Ovary (tissue), 9 donors: Measurements from ENCODE around the gene CMTM5. TPM values are rescaled to one million over a fixed set of nuclear protein-coding genes. Genes with fewer than 3 reads are reported as not detected.

ENCODE experiments used
- DNase-seq, 5 donors: peaks; one replicate each; pipeline ENCODE4 v3.0.0-alpha.2; 2019 to 2020
- H3K27ac ChIP-seq, 2 donors: fragments of 200-600 bp; one replicate each; pipeline versions ENCODE4 v1.5.1 to v1.8.0; 2019 to 2022
- H3K27me3 ChIP-seq: fragments of 200-600 bp; one replicate; pipeline ENCODE4 v1.8.0; 2022
- H3K36me3 ChIP-seq: fragments of 200-600 bp; sonication (generic); one replicate; pipeline ENCODE4 v1.5.1; 2019
- H3K4me1 ChIP-seq: one replicate; pipeline ENCODE4 v1.8.1; 2013; ENCODE audit warnings: mild to moderate bottlenecking, moderate library complexity; ENCODE audit not compliant: insufficient read depth
- H3K4me3 ChIP-seq: fragments of 200-600 bp; sonication (generic); one replicate; pipeline ENCODE4 v1.5.1; 2017
- H3K9me3 ChIP-seq, 2 donors: fragments of 200-600 bp in 1 of 2; sonication (generic) in 1 of 2; one replicate each; pipeline versions ENCODE4 v1.5.1 to v1.8.1; 2013 to 2019; ENCODE audit warnings: mild to moderate bottlenecking in 1 of 2, moderate library complexity in 1 of 2
- CTCF ChIP-seq, 3 donors: fragments of 450-650 bp in 2 of 3; fragments of 200-600 bp in 1 of 3; IDR thresholded peaks; one replicate each; pipeline versions ENCODE4 v1.5.1 to v1.8.0; 2016 to 2022; ENCODE audit warnings: antibody characterized with exemption in 3 of 3, mild to moderate bottlenecking in 1 of 3
- EP300 ChIP-seq: sonication (generic); formaldehyde crosslinking; IDR thresholded peaks from one replicate; pipeline ENCODE4 v1.6.1; 2017; ENCODE audit warnings: antibody characterized with exemption
- POLR2A ChIP-seq: fragments of 450-650 bp; IDR thresholded peaks from one replicate; pipeline ENCODE4 v1.6.1; 2017; ENCODE audit warnings: antibody characterized with exemption, mild to moderate bottlenecking, moderate library complexity
- WGBS, 3 donors: extraction: QIAGEN DNeasy Blood & Tissue Kit in 1 of 3; methylation state at CpG; one replicate each; pipeline versions ENCODE4 v1.1.5 to v1.1.7; 2013 to 2017; 5-methylcytosine and 5-hydroxymethylcytosine counted together
- intact Hi-C, 4 donors: fragments of 100-400 bp; cut with DNase I; formaldehyde crosslinking; loops; one replicate each; pipeline versions ENCODE4 v1.11.0 to v1.15.1; 2022 to 2023
- polyA plus RNA-seq, 2 donors: library from polyadenylated mRNA; stranded (reverse); fragments of 200-250 nt in 1 of 2; fragments of 350-450 nt in 1 of 2; fragmentation: Illumina TruSeq in 1 of 2; extraction: RNeasy Lipid Tissue Mini Kit (QIAGEN cat#74804) in 1 of 2; gene quantifications; one replicate each; pipeline ENCODE4 v1.2.3, GENCODE V29; 2013 to 2014
- total RNA-seq, 7 donors: library from RNA; depleted of rRNA in 2 of 7; stranded (reverse); fragments of >200 nt in 2 of 7; fragmentation: NEBNext Ultra II Directional in 3 of 7; extraction: Animal tissue kit (Norgen Biotek cat#: 25700) in 3 of 7; gene quantifications; one replicate each; pipeline versions ENCODE4 v1.1.0 to v1.2.4, GENCODE V29; 2016 to 2023
- donor health status: DM: no; HTN: no; CAD: no; lungs with moderate emphysema.
- donor health status: DM: no; HTN: no; CAD: no.
- donor health status: Bipolar disorder and iron deficiency.
- donor health status: DM: yes; HTN: yes; CAD: no.
- donor health status: DM: no; HTN: no; CAD: no.
- donor health status: DM: yes; HTN: yes; CAD: no.

The CMTM5 gene
- total and polyA plus RNA-seq, 9 donors, result 0.16 to 1.1 (median 0.48) TPM; not detected in 6

- no peak for DNase-seq
- Histone ChIP-seq H3K27ac (no peak overlapping the region), H3K9me3 (no peaks in the 10 kb centered on the region), H3K36me3 (no peaks in the 10 kb centered on the region), H3K27me3 (no peaks in the 10 kb centered on the region), H3K4me3 (no peak overlapping the region), H3K4me1 (no peaks in the 10 kb centered on the region)
- intact Hi-C loops, result loop anchor here (5.0 to 10.0 kb wide), 3 partner anchors 51 to 114 kb away; no protein-coding TSS in a partner anchor
- no peak for TF ChIP-seq POLR2A
- TF ChIP-seq CTCF (IDR thresholded peaks at IDR 0.05), result no peak
- TF ChIP-seq EP300, result no peak
- 76 to 79% (median 77%) methylated on average over 11 of the region's 11 CpGs for WGBS, 3 donors
Measured at GRCh38 chr14:23378612-23379220, 1.9 kb downstream of the CMTM5 start.

GRCh38 chr14:23379366-23380196, 2.7 kb downstream of the CMTM5 start:
- intact Hi-C loops, result loop anchor here (5.0 to 10.0 kb wide), 4 partner anchors 52 to 115 kb away; no protein-coding TSS in a partner anchor
- H3K4me1 ChIP-seq, result no peaks in the 10 kb centered on the region
- DNase-seq, result peak; percentile 28 to 66 (median 58)
- 34 to 42% (median 38%) methylated on average over 12 of the region's 12 CpGs for WGBS, 3 donors
- TF ChIP-seq POLR2A, result no peak
- peak; percentile 59 to 76 (median 63) for TF ChIP-seq CTCF (IDR thresholded peaks at IDR 0.05)
- H3K27ac ChIP-seq, result no peak overlapping the region
- H3K9me3 ChIP-seq, result no peaks in the 10 kb centered on the region
- H3K4me3 ChIP-seq, result no peak overlapping the region
- H3K27me3 ChIP-seq, result no peaks in the 10 kb centered on the region
- H3K36me3 ChIP-seq, result no peaks in the 10 kb centered on the region

GRCh38 chr14:23380197-23380914, 3.5 kb downstream of the CMTM5 start:
- H3K9me3 ChIP-seq, result no peaks in the 10 kb centered on the region
- H3K4me3 ChIP-seq, result no peak overlapping the region
- 37 to 54% (median 47%) methylated on average over 16 of the region's 16 CpGs for WGBS, 3 donors
- H3K4me1 ChIP-seq, result no peaks in the 10 kb centered on the region
- H3K27ac ChIP-seq, result no peak overlapping the region
- TF ChIP-seq EP300 (no peak), POLR2A (no peak), CTCF (IDR thresholded peaks at IDR 0.05) (no peak)
- intact Hi-C loops, result loop anchor here in 2 of 4 donors (5.0 kb wide), 2 partner anchors 53 to 113 kb away; no protein-coding TSS in a partner anchor
- H3K27me3 ChIP-seq, result no peaks in the 10 kb centered on the region
- no peak for DNase-seq
- no peaks in the 10 kb centered on the region for H3K36me3 ChIP-seq

- intact Hi-C loops, result loop anchor here in 2 of 4 donors (5.0 kb wide), 2 partner anchors 54 to 114 kb away; no protein-coding TSS in a partner anchor
- TF ChIP-seq EP300, result no peak
- no peak for TF ChIP-seq POLR2A
- TF ChIP-seq CTCF (IDR thresholded peaks at IDR 0.05), result no peak
- H3K4me1 ChIP-seq, result no peaks in the 10 kb centered on the region
- WGBS, 3 donors, result 73 to 77% (median 77%) methylated on average over 4 of the region's 4 CpGs
- no peaks in the 10 kb centered on the region for H3K27me3 ChIP-seq
- no peaks in the 10 kb centered on the region for H3K9me3 ChIP-seq
- no peak overlapping the region for H3K27ac ChIP-seq
- no peak overlapping the region for H3K4me3 ChIP-seq
- DNase-seq, result no peak
- H3K36me3 ChIP-seq, result no peaks in the 10 kb centered on the region
Measured at GRCh38 chr14:23380976-23381375, 4.1 kb downstream of the CMTM5 start.
